Prostate gland (tissue), 2 donors: ENCODE data around the gene NR2C2AP. TPM values are rescaled to one million over a fixed set of nuclear protein-coding genes. Genes with fewer than 3 reads are reported as not detected.

Experiments used
- DNase-seq: peaks from one replicate; pipeline ENCODE4 v3.0.0-alpha.2; 2019; ENCODE audit warnings: low spot score
- H3K27ac ChIP-seq, 2 donors: fragments of 200-600 bp; sonication (generic); 2 replicates each; pipeline ENCODE4 v1.5.1; 2017 to 2019
- H3K27me3 ChIP-seq: fragments of 200-600 bp; sonication (generic); replicated peaks from 2 replicates; pipeline ENCODE4 v1.5.1; 2019; ENCODE audit not compliant: insufficient read depth
- H3K36me3 ChIP-seq, 2 donors: fragments of 200-600 bp; sonication (generic); 1 replicate in 1 of 2; 2 replicates in 1 of 2; pipeline versions ENCODE4 v1.5.1 to v1.8.1; 2017 to 2019
- H3K4me1 ChIP-seq: fragments of 200-600 bp; sonication (generic); replicated peaks from 2 replicates; pipeline ENCODE4 v1.5.1; 2019
- H3K4me3 ChIP-seq, 2 donors: fragments of 200-600 bp; sonication (generic); 2 replicates each; pipeline ENCODE4 v1.5.1; 2017 to 2019
- H3K9me3 ChIP-seq: fragments of 200-600 bp; sonication (generic); 2 replicates; pipeline ENCODE4 v1.5.1; 2017
- POLR2A ChIP-seq: fragments of 450-650 bp; IDR thresholded peaks from one replicate; pipeline ENCODE4 v1.6.1; 2016; ENCODE audit warnings: antibody characterized with exemption, mild to moderate bottlenecking
- POLR2AphosphoS5 ChIP-seq: sonication (generic); formaldehyde crosslinking; IDR thresholded peaks from one replicate; pipeline ENCODE4 v1.6.1; 2017; ENCODE audit warnings: antibody characterized with exemption
- WGBS: methylation state at CpG from one replicate; pipeline ENCODE4 v1.1.5; 2018; 5-methylcytosine and 5-hydroxymethylcytosine counted together
- intact Hi-C: fragments of 100-400 bp; cut with DNase I; formaldehyde crosslinking; loops from one replicate; pipeline ENCODE4 v1.14.2; 2022
- total RNA-seq, 2 donors: library from RNA; depleted of rRNA; stranded (reverse); fragments of >200 nt; gene quantifications; one replicate each; pipeline ENCODE4 v1.1.0, GENCODE V29; 2016
- TF ChIP-seq, protein P1 (sequence below), 4 experiments: fragments of 200-600 bp in 2 of 4; fragments of 450-650 bp in 2 of 4; sonication (generic) in 2 of 4; IDR thresholded peaks; 1 replicate in 3 of 4; 2 replicates in 1 of 4; pipeline ENCODE4 v1.5.1; 2016 to 2019; ENCODE audit warnings: antibody characterized with exemption in 4 of 4, mild to moderate bottlenecking in 2 of 4, moderate library complexity in 2 of 4

NR2C2AP gene
- total RNA-seq, 2 donors from 2014 or later = 12.8 to 13.2 TPM

DNA sequence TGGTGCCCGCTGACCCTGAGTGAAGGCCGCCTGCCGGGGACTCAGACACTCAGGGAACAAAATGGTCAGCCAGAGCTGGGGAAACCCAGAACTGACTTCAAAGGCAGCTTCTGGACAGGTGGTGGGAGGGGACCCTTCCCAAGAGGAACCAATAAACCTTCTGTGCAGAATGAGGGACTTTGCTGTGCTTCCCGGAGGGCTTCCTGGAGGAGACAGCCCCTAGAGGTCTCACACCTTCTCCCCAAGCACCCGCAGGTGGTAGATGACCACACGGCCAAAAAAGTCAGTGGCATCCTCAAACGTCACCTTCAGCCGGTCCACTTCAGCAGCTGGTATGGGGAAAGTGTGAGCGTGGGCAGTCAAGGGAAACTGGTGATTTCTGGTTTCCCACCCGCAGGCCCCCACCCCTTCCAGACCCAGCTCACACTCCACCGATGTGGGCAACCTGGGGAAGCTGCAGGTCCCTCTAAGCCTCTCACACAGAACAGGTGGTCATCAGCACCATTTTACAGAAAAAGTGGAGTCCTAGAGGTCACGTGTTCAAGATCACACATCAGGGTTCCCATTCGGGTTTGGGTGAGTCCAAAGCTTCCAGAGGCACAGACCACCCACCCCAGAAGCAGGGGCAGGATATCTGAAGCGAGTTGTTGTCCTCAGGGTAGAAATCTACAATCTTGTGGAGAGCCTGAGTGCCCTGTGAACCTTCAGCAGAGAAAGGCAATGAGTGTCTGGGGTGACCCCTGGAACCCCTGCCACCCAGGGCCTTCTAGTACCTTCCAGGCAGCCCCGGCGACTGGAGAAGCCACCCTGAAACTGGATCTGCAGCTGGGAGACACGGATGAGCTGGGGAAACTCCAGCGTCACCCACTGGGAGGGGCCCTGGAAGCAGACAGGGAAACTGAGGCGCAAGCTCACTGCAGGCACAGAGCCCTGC is 1.2 kb downstream of the NR2C2AP start:
- Histone ChIP-seq H3K9me3 (no peaks in the 10 kb centered on the region), H3K36me3 (no peaks in the 10 kb centered on the region), H3K4me3 (peak overlapping the region; percentile 44 to 53), H3K27ac (peak overlapping the region; percentile 62 to 68), H3K4me1 (peaks cover 8% of the 10 kb centered on the region), H3K27me3 (no peaks in the 10 kb centered on the region)
- DNase-seq = no peak
- intact Hi-C loops = no loop called here
- TF ChIP-seq POLR2AphosphoS5 = no peak
- TF ChIP-seq, protein P1, sequence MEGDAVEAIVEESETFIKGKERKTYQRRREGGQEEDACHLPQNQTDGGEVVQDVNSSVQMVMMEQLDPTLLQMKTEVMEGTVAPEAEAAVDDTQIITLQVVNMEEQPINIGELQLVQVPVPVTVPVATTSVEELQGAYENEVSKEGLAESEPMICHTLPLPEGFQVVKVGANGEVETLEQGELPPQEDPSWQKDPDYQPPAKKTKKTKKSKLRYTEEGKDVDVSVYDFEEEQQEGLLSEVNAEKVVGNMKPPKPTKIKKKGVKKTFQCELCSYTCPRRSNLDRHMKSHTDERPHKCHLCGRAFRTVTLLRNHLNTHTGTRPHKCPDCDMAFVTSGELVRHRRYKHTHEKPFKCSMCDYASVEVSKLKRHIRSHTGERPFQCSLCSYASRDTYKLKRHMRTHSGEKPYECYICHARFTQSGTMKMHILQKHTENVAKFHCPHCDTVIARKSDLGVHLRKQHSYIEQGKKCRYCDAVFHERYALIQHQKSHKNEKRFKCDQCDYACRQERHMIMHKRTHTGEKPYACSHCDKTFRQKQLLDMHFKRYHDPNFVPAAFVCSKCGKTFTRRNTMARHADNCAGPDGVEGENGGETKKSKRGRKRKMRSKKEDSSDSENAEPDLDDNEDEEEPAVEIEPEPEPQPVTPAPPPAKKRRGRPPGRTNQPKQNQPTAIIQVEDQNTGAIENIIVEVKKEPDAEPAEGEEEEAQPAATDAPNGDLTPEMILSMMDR (IDR thresholded peaks at IDR 0.05) = no peak
- TF ChIP-seq POLR2A = no peak
- 73% methylated on average over 19 of the region's 19 CpGs for WGBS

DNA sequence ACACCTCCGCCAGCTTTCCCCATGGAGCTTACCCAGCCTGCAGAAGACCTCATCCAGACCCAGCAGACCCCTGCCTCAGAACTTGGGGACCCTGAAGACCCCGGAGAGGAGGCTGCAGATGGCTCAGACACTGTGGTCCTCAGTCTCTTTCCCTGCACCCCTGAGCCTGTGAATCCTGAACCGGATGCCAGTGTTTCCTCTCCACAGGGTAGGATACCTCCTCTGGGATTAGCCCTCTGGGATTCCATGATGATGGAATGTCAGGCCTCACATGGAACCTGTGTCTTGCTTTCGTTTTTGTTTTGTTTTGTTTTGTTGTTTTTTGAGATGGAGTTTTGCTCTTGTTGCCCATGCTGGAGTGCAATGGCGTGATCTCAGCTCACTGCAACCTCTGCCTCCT is 9.3 kb downstream of the NR2C2AP start:
- Histone ChIP-seq H3K4me1 (peaks cover 4% of the 10 kb centered on the region), H3K27me3 (no peaks in the 10 kb centered on the region), H3K4me3 (no peak overlapping the region), H3K9me3 (no peaks in the 10 kb centered on the region), H3K27ac (peak overlapping the region in 1 of 2 donors; percentile 19), H3K36me3 (no peaks in the 10 kb centered on the region)
- intact Hi-C loops = loop anchor here (5.0 kb wide), 1 partner anchor 128 kb away; the partner anchor contains the start of genes MAU2 and SUGP1
- no peak for DNase-seq
- TF ChIP-seq POLR2A (no peak), POLR2AphosphoS5 (no peak)
- TF ChIP-seq, protein P1 (IDR thresholded peaks at IDR 0.05) = no peak
- WGBS = 84% methylated on average over 5 of the region's 5 CpGs

DNA sequence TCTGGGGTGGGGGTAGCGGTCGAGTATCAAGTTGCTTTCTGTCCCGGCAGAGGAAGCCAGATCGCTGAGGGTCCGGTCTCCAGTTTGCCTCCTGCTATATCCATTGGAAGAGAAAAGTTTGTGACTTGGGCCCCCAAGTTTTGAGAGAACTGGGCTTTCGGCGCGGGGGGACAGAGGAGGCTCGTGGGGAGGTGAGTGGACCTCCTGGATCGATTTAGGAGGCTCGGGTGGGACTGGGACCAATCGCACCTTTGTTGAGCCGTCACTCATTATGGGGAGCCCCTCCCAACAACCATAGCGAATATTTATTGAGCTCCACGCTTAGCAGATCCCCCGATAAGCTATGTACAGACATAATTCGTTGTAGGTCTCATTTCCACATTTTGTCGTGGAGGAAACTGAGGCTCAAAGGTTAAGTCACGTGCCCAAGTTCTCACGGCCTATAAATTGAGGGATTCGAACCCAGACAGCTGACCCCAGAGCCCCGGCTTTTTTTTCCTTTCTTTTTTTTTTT is 10.2 kb downstream of the NR2C2AP start:
- Histone ChIP-seq H3K9me3 (no peaks in the 10 kb centered on the region), H3K4me1 (peaks cover 4% of the 10 kb centered on the region), H3K4me3 (peak overlapping the region; percentile 73 to 85), H3K36me3 (no peaks in the 10 kb centered on the region), H3K27ac (peak overlapping the region; percentile 75 to 98), H3K27me3 (no peaks in the 10 kb centered on the region)
- DNase-seq = no peak
- TF ChIP-seq POLR2AphosphoS5 (no peak), POLR2A (no peak)
- TF ChIP-seq, protein P1 (IDR thresholded peaks at IDR 0.05) = no peak
- WGBS = under 1% methylated on average over 22 of the region's 22 CpGs
- intact Hi-C loops = loop anchor here (5.0 kb wide), 1 partner anchor 129 kb away; the partner anchor contains the start of genes MAU2 and SUGP1

DNA sequence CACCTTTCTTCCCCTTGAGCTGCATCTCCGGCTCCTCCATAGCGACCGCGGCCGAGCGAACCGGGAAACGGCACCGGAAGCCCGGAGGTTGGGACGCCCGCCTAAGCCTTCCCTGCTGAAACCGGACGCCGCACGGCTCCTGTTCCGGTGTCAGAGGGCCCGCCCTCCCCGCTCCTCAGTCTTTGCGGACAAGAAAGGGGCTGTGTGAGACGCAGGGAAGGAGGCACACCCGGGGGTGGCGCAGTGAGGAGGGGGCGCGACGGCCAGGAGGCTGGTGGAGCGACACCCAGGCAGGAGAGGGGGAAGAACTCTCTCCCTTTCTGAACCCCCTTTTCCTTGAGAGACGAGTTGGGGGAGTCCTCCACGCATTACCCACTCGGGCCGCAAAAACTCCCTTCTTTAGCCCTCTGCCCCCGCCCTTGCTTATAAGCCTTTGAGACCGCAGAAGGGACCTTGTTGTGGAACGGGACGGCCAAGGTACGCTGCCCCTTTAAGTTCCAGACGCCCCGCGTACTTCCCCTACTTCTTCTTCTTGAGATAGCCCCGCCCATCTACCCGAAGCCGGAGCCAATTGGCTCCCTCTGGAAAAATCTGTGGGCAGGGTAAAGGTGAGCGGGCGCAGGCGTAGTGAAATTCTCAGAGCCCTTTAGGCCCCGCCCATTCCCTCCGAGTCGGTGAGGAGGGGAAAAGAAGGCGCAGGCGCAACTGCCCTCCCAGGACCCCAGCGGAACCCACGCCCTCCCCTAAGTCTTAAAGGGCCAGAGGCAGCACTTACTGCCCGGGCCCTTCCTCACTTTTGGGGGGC is 10.9 kb downstream of the NR2C2AP start, which contains the start of the genes BORCS8 and RFXANK:
TSS of gene BORCS8 (minus strand) at position 75 of the 805 bp plus-strand sequence. CDS start at position 40, 35 bp downstream.
TSS of gene RFXANK (plus strand) at position 181 of the 805 bp plus-strand sequence. CDS start 1,689 bp downstream, outside the sequence.
- peak within 1 kb of the TSS; percentile 73 to 85 for H3K4me3 ChIP-seq

More for the DNA sequence above, 10.9 kb downstream of the NR2C2AP start, which contains the start of the genes BORCS8 and RFXANK:
- no peaks in the 10 kb centered on the region for H3K27me3 ChIP-seq
- peak; percentile 99 for DNase-seq
- intact Hi-C loops = loop anchor here (5.0 kb wide), 1 partner anchor 130 kb away; the partner anchor contains the start of genes MAU2 and SUGP1
- no peaks in the 10 kb centered on the region for H3K36me3 ChIP-seq
- WGBS = under 1% methylated on average over 53 of the region's 53 CpGs
- H3K4me1 ChIP-seq = peaks cover 4% of the 10 kb centered on the region
- no peaks in the 10 kb centered on the region for H3K9me3 ChIP-seq
- TF ChIP-seq POLR2AphosphoS5 (peak; percentile 93), POLR2A (peak; percentile 48)
- TF ChIP-seq, protein P1 (IDR thresholded peaks at IDR 0.05) = peak in 1 of 4 experiments; percentile 5
- peak within 1 kb of the TSS; percentile 98 for H3K27ac ChIP-seq
